Forelimb muscle (tissue), 1 donor: ENCODE measurements around the gene CDHR4. TPM values are rescaled to one million over a fixed set of nuclear protein-coding genes. Genes with fewer than 3 reads are reported as not detected.

Experiments used
- polyA plus RNA-seq: library from polyadenylated mRNA; unstranded; fragments of 120-200 nt; gene quantifications from one replicate; pipeline ENCODE4 v1.2.1, GENCODE V29; 2013; ENCODE audit not compliant: insufficient read length

Gene CDHR4
- polyA plus RNA-seq, 1 donor: 0.25 TPM

Other genes starting within 250 kb of the CDHR4 start
- gene BSN, start 245.4 kb downstream of the CDHR4 start, polyA plus RNA-seq: 1.2 TPM
- 56.2 TPM for gene APEH, start 125.5 kb downstream of the CDHR4 start, polyA plus RNA-seq
- 8.6 TPM for gene MST1, start 110.4 kb downstream of the CDHR4 start, polyA plus RNA-seq
- gene RNF123, start 110.3 kb downstream of the CDHR4 start, polyA plus RNA-seq: 42.5 TPM
- 2.7 TPM for gene AMIGO3, start 80.2 kb downstream of the CDHR4 start, polyA plus RNA-seq
- 10.8 TPM for gene GMPPB, start 75.9 kb downstream of the CDHR4 start, polyA plus RNA-seq
- gene IP6K1, start 13.3 kb downstream of the CDHR4 start, polyA plus RNA-seq: 22.6 TPM
- gene INKA1, start 3.4 kb upstream of the CDHR4 start, polyA plus RNA-seq: 6.8 TPM
- 18.3 TPM for gene UBA7, start 14.1 kb upstream of the CDHR4 start, polyA plus RNA-seq
- 4.3 TPM for gene TRAIP, start 56.7 kb upstream of the CDHR4 start, polyA plus RNA-seq
- 0.13 TPM for gene CAMKV, start 70.0 kb upstream of the CDHR4 start, polyA plus RNA-seq
- gene MST1R, start 104.0 kb upstream of the CDHR4 start, polyA plus RNA-seq: 2.4 TPM
- gene MON1A, start 129.9 kb upstream of the CDHR4 start, polyA plus RNA-seq: 5.8 TPM
- 79.4 TPM for gene RBM6, start 140.3 kb upstream of the CDHR4 start, polyA plus RNA-seq